K562 treated with DMSO at 1 percent for 4 hours (cell line): Measurements from ENCODE around the gene ORAI1. TPM values are rescaled to one million over a fixed set of nuclear protein-coding genes. Genes with fewer than 3 reads are reported as not detected.

Experiments used
- total RNA-seq: library from RNA; unstranded; fragments of 300-600 nt; gene quantifications from 2 replicates; pipeline ENCODE4 v1.2.3, GENCODE V29; 2022; ENCODE audit not compliant: insufficient read depth

ORAI1 gene
- 52.1 and 63.6 TPM in 2 replicates for total RNA-seq

DNA sequence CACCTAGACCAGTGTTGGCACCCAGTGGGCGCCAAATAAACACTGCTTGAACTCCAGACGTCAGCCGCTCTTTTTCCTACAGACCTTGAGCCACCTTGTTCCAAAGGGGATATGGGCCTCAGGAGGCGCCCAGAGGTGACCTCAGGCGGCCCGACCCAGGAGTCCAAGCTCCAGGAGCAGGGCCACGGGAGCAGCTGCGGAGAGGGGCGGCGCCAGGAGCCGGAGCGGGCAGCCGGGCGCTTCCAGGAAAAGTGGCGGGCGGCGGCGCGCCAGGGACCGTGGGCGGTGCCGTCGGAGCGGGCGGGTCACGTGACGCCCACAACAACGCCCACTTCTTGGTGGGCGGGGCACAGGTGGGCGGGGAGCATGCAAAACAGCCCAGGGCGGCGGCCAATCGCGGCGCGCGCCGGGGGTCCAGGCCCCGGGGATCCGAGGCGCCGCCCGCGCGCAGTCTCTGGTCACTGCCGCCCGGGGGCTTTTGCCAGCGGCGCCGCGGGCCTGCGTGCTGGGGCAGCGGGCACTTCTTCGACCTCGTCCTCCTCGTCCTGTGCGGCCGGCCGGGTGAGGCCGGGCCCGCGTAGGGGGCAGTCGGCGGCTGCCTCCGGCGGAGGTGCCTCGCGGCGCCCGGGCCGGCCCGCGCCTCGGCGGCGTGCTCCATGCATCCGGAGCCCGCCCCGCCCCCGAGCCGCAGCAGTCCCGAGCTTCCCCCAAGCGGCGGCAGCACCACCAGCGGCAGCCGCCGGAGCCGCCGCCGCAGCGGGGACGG lies at the start of gene ORAI1:
TSS of gene ORAI1 (plus strand) at position 444 of the 766 bp plus-strand sequence.

GRCh38 chr12:121580959-121581685 lies 45.2 kb upstream of the ORAI1 start, which contains the start of gene KDM2B:
TSS of gene KDM2B (minus strand) at chr12:121581023. CDS start at chr12:121580911, 112 bp downstream.

DNA sequence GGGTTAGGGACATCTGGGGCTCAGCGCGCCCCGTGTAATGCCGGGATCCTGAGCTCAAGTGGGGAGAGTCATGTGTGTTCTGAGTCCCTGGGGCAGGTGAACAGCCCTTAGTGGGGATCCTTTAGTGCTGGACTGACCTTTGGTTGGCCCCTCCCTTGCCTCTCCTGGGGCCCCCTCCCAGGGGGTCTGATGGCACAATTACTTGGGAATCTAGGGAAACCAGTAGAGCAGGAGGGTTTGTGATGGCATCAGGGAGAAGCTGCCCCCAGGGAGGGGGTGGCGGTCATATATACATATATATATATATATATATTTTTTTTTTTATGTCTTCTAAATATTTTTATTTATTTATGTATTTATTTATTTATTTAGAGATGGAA lies 43.2 kb downstream of the ORAI1 start, which contains the start of gene MORN3:
TSS of gene MORN3 (minus strand) at position 134 of the 380 bp plus-strand sequence. CDS start 171 bp downstream, outside the sequence.

Other genes with a start within 250 kb of the ORAI1 start
- 27.1 and 31.3 TPM in 2 replicates for gene RNF34, start 226.4 kb upstream of the ORAI1 start, total RNA-seq
- 26.9 and 28.4 TPM in 2 replicates for gene KDM2B, start 45.5 kb upstream of the ORAI1 start, total RNA-seq
- gene MORN3, start 43.1 kb downstream of the ORAI1 start, total RNA-seq: not detected in 2 replicates
- gene TMEM120B, start 86.2 kb downstream of the ORAI1 start, total RNA-seq: 8.4 and 13.2 TPM in 2 replicates
- gene RHOF, start 167.2 kb downstream of the ORAI1 start, total RNA-seq: 3.2 and 3.4 TPM in 2 replicates
- gene SETD1B, start 177.5 kb downstream of the ORAI1 start, total RNA-seq: 4.9 and 6.9 TPM in 2 replicates
- not detected in 2 replicates for gene HPD, start 232.3 kb downstream of the ORAI1 start, total RNA-seq